ENCODE results near the gene ITPRID2. TPM values are rescaled to one million over a fixed set of nuclear protein-coding genes. Genes with fewer than 3 reads are reported as not detected.

ITPRID2 gene
- total and polyA plus RNA-seq, 3 donors from 2014 or later: 93.3 to 190 (median 179) TPM

GRCh38 chr2:181977661-181978350 is 86.3 kb downstream of the ITPRID2 start:
- TF ChIP-seq CTCF (IDR thresholded peaks at IDR 0.05) (no peak), POLR2A (IDR thresholded peaks at IDR 0.05) (no peak)
- no peaks in the 10 kb centered on the region for H3K4me1 ChIP-seq
- no peaks in the 10 kb centered on the region for H3K27me3 ChIP-seq
- H3K4me3 ChIP-seq: no peak overlapping the region
- WGBS, 2 donors: 88 to 94% methylated on average over 5 of the region's 5 CpGs
- no peak overlapping the region for H3K27ac ChIP-seq
- H3K36me3 ChIP-seq (ENCODE audit: low read depth, missing control alignments): no peaks in the 10 kb centered on the region
- intact Hi-C loops (cut with DNase I; ENCODE audit: low total_unique reads): no loop called here
- no peaks in the 10 kb centered on the region for H3K9me3 ChIP-seq
- DNase-seq: no peak

GRCh38 chr2:181978351-181979150 is 87.0 kb downstream of the ITPRID2 start:
- Histone ChIP-seq H3K36me3 (ENCODE audit: low read depth, missing control alignments) (no peaks in the 10 kb centered on the region), H3K4me1 (no peaks in the 10 kb centered on the region), H3K27ac (no peak overlapping the region), H3K4me3 (no peak overlapping the region), H3K27me3 (no peaks in the 10 kb centered on the region), H3K9me3 (no peaks in the 10 kb centered on the region)
- intact Hi-C loops (cut with DNase I; ENCODE audit: low total_unique reads): no loop called here
- 88 to 90% methylated on average over 2 of the region's 2 CpGs for WGBS, 2 donors
- no peak for DNase-seq
- TF ChIP-seq CTCF (IDR thresholded peaks at IDR 0.05) (no peak), POLR2A (IDR thresholded peaks at IDR 0.05) (no peak)

Other genes starting within 250 kb of the ITPRID2 start
- 1 to 10 TPM; 2.1 to 2.2 TPM for gene CERKL, start 234.6 kb upstream of the ITPRID2 start, total RNA-seq
- 0.62 TPM for gene CERKL, start 234.6 kb upstream of the ITPRID2 start, polyA plus RNA-seq (ENCODE audit: insufficient read depth, low read depth, low replicate concordance)
- gene NEUROD1, start 211.2 kb upstream of the ITPRID2 start, total RNA-seq: under 1 TPM; 0.19 to 0.55 TPM
- gene NEUROD1, start 211.2 kb upstream of the ITPRID2 start, polyA plus RNA-seq (ENCODE audit: insufficient read depth, low read depth, low replicate concordance): 0.62 TPM
- gene PPP1R1C, start 94.1 kb downstream of the ITPRID2 start, total RNA-seq: 10 to 100 TPM; 16.4 to 26.2 TPM
- gene PPP1R1C, start 94.1 kb downstream of the ITPRID2 start, polyA plus RNA-seq (ENCODE audit: insufficient read depth, low read depth, low replicate concordance): 98.9 TPM

Measured in testis (tissue), 3 donors.